ENCODE measurements around the gene RPS19.

The RPS19 gene

GRCh38 chr19:41897181-41897580, 37.1 kb downstream of the RPS19 start:
- no peak for DNase-seq (ENCODE audit: low read depth in 2 of 2, low spot score in 1 of 2)

GRCh38 chr19:41897820-41898219, 37.8 kb downstream of the RPS19 start:
- DNase-seq (ENCODE audit: low read depth in 2 of 2, low spot score in 1 of 2), result no peak

GRCh38 chr19:41898235-41898634, 38.2 kb downstream of the RPS19 start:
- no peak for DNase-seq (ENCODE audit: low read depth in 2 of 2, low spot score in 1 of 2)

GRCh38 chr19:41901707-41902360, 41.8 kb downstream of the RPS19 start:
- DNase-seq (ENCODE audit: low read depth in 2 of 2, low spot score in 1 of 2), result no peak

GRCh38 chr19:41902594-41902993, 42.5 kb downstream of the RPS19 start:
- no peak for DNase-seq (ENCODE audit: low read depth in 2 of 2, low spot score in 1 of 2)

- no peak for DNase-seq (ENCODE audit: low read depth in 2 of 2, low spot score in 1 of 2)
Measured at GRCh38 chr19:41903193-41903953, 43.3 kb downstream of the RPS19 start.

- no peak for DNase-seq (ENCODE audit: low read depth in 2 of 2, low spot score in 1 of 2)
Measured at GRCh38 chr19:41904118-41904870, 44.2 kb downstream of the RPS19 start.

- DNase-seq (ENCODE audit: low read depth in 2 of 2, low spot score in 1 of 2), result no peak
Measured at GRCh38 chr19:41905273-41906002, 45.4 kb downstream of the RPS19 start.

- DNase-seq (ENCODE audit: low read depth in 2 of 2, low spot score in 1 of 2), result no peak
Measured at GRCh38 chr19:41906271-41906670, 46.2 kb downstream of the RPS19 start.

GRCh38 chr19:41906916-41907680, 47.0 kb downstream of the RPS19 start:
- no peak for DNase-seq (ENCODE audit: low read depth in 2 of 2, low spot score in 1 of 2)

- DNase-seq (ENCODE audit: low read depth in 2 of 2, low spot score in 1 of 2), result no peak
Measured at GRCh38 chr19:41907994-41908615, 48.0 kb downstream of the RPS19 start.

- DNase-seq (ENCODE audit: low read depth in 2 of 2, low spot score in 1 of 2), result no peak
Measured at GRCh38 chr19:41908724-41909464, 48.8 kb downstream of the RPS19 start.

GRCh38 chr19:41909706-41910105, 49.7 kb downstream of the RPS19 start:
- DNase-seq (ENCODE audit: low read depth in 2 of 2, low spot score in 1 of 2), result no peak

- DNase-seq (ENCODE audit: low read depth in 2 of 2, low spot score in 1 of 2), result no peak
Measured at GRCh38 chr19:41910240-41910991, 50.4 kb downstream of the RPS19 start.

GRCh38 chr19:41910992-41911888, 51.2 kb downstream of the RPS19 start:
- DNase-seq (ENCODE audit: low read depth in 2 of 2, low spot score in 1 of 2), result no peak

GRCh38 chr19:41911889-41912731, 52.1 kb downstream of the RPS19 start:
- no peak for DNase-seq (ENCODE audit: low read depth in 2 of 2, low spot score in 1 of 2)
